ENCODE measurements around the gene ZNF260. TPM values are rescaled to one million over a fixed set of nuclear protein-coding genes. Genes with fewer than 3 reads are reported as not detected.

The ZNF260 gene
- total RNA-seq, result 1 to 10 TPM; 2.3 to 9.0 (median 3.7) TPM
- polyA plus RNA-seq, result 1 to 10 TPM; 1.4 to 2.6 TPM

DNA sequence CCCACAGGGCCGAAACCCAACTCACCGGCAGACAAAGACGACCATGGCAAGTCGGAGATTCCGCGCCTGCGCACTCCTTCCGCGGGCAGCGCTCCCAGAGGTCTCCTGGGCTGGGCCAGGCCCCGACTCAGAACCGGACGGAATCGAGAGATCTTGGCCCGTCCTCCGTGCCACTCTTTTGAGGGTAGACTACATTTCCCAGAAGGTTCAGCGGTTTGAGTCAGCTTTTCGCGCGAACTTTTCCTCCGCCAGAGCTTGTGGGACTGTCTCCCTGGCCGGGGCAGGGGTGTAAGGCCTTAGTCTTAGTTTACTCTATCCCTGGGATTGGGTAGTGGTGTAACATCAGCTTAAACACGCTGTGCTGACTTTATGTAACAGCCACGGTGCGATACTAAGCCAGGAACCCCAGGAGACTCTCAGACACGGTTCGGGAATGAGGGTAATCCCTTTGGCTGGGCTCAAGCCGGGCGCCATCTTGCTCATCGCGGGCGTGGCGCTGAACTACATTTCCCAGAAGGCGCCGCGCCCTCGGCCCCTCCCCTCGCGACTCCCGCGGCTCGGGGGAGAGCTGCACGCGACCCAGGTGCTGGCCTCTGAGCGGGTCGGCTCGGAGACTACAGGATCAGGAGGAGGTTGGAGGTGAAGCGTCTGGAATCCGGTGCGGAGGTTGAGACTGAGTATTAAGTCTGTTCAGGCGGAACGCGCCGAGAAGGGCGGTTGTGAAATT lies at the start of gene ZNF260:
Gene ZNF260, minus strand, starts transcription at position 78 of the 727 bp plus-strand sequence. CDS start 13,033 bp downstream, outside the sequence.
- no peaks in the 10 kb centered on the region for H3K27me3 ChIP-seq
- TF ChIP-seq, protein P1, sequence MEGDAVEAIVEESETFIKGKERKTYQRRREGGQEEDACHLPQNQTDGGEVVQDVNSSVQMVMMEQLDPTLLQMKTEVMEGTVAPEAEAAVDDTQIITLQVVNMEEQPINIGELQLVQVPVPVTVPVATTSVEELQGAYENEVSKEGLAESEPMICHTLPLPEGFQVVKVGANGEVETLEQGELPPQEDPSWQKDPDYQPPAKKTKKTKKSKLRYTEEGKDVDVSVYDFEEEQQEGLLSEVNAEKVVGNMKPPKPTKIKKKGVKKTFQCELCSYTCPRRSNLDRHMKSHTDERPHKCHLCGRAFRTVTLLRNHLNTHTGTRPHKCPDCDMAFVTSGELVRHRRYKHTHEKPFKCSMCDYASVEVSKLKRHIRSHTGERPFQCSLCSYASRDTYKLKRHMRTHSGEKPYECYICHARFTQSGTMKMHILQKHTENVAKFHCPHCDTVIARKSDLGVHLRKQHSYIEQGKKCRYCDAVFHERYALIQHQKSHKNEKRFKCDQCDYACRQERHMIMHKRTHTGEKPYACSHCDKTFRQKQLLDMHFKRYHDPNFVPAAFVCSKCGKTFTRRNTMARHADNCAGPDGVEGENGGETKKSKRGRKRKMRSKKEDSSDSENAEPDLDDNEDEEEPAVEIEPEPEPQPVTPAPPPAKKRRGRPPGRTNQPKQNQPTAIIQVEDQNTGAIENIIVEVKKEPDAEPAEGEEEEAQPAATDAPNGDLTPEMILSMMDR (IDR thresholded peaks at IDR 0.05), result no peak
- no peaks in the 10 kb centered on the region for H3K9me3 ChIP-seq
- peaks cover 0 to 13% (median 9%) of the 10 kb centered on the region in 3 donors for H3K4me1 ChIP-seq
- intact Hi-C loops (cut with DNase I), result no loop called here
- H3K27ac ChIP-seq, result peak within 1 kb of the TSS; percentile 25 to 93 (median 82)
- peak; percentile 96 to 98 (median 97) for DNase-seq
- WGBS, 2 donors, result 0% methylated on average over 55 of the region's 55 CpGs
- peak; percentile 96 to 98 (median 97) for ATAC-seq
- peak within 1 kb of the TSS; percentile 48 to 69 (median 57) for H3K4me3 ChIP-seq
- no peaks in the 10 kb centered on the region for H3K36me3 ChIP-seq
- peak; percentile 57 for FAIRE-seq

DNA sequence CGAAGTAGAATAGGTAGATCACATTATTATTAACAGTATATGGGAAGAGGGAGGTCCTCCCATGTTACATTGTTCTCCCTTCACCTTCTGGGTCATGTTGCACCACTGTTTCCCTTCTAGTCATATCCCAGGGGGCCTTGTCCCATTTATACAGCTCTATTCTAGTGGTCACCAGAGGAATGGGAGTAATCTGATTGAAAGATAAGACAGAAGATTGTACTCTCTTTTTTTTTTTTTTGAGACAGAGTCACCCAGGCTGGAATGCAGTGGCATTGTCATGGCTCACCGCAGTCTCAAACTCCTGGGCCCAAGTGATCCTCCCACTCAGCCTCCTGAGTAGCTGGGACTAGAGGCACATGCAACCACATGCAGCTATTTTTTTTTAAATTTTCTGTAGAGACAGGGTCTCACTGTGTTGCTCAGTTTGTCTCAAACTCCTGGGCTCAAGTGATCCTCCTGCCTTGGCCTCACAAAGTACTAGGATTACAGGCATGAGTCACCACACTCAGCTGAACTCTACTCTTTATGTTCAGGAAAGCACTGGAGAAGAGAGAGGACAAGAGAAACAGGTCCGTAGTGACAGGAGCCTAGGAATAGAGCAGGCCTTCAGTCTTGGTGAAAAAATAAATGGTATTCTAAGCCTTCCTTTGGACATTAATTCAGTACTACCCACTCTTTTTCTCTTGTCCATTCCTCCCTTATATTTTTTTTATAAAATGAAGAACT lies 49.4 kb upstream of the ZNF260 start:
- Histone ChIP-seq H3K36me3 (peaks cover 10 to 32% (median 16%) of the 10 kb centered on the region in 3 donors), H3K27ac (no peak overlapping the region), H3K9me3 (no peaks in the 10 kb centered on the region), H3K4me3 (no peak overlapping the region), H3K27me3 (no peaks in the 10 kb centered on the region), H3K4me1 (peaks cover 0 to 9% (median 4%) of the 10 kb centered on the region in 3 donors)
- 96 to 98% methylated on average over 3 of the region's 3 CpGs for WGBS, 2 donors
- DNase-seq (no peak), ATAC-seq (no peak), FAIRE-seq (no peak)
- TF ChIP-seq, protein P1 (IDR thresholded peaks at IDR 0.05), result no peak
- intact Hi-C loops (cut with DNase I), result no loop called here

DNA sequence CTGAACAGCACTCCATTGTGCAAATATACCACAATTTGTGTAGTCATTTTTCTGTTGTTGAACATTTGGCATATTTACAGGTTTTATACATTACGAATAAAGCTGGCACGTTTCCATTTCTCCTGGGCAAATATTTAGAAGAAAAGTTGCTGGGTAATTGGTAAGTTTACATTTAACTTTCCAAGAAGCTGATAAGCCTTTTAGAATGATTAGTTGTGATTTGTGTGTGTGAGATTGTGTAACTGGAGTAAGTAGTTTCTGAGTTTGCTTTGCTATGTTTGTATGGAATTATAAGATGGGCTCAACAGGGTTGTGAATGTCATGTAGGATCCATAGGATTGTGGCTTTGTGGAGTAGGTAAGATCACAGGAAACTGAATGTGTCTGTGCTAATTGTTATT lies 46.7 kb upstream of the ZNF260 start:
- Histone ChIP-seq H3K4me1 (peaks cover 0 to 13% (median 12%) of the 10 kb centered on the region in 3 donors), H3K9me3 (no peaks in the 10 kb centered on the region), H3K27ac (no peak overlapping the region), H3K4me3 (peak overlapping the region in 2 of 4 donors; percentile 70 to 78), H3K36me3 (peaks cover 4 to 19% (median 8%) of the 10 kb centered on the region in 3 donors), H3K27me3 (no peaks in the 10 kb centered on the region)
- DNase-seq, result no peak
- WGBS, 2 donors, result 13 to 14% methylated on average over 2 of the region's 2 CpGs
- intact Hi-C loops (cut with DNase I), result no loop called here
- TF ChIP-seq, protein P1 (IDR thresholded peaks at IDR 0.05), result no peak
- no peak for ATAC-seq
- no peak for FAIRE-seq

DNA sequence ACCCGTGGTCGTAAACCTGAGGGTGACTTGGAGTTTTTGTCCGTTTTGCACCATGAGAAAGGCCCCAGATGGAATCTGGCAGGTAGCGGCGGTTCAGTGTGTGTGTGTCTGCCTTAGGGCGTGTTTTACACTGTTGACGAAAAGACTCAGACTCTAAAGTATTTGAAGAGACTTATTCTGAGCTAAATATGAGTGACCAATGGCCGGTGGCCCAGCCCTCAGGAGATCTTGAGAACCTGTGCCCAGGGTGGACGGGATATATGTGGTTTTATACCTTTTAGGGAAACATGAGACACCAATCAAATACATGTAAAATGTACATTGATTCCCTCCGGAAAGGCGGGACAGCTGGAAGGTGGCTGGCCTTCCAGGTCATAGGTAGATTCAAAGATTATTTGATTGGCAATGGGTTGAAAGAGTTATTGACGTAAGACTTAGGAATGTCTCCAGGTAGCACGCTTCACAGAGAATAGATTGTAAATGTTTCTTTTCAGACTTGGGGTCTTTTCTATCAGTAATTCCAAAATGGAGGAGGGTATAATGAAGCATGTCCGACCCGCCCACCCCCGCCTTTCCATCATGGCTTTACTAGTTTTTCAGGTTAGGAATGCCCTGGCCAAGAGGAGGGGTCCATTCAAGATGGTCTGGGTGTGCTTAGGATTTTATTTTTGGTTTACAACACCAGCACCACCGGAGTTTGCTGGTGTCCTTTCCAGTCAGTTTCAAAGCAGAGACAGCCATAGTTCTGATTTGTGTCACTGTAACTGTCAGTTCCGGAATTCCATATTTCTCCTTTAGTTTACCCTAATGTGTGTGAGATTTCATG lies 46.0 kb upstream of the ZNF260 start:
- Histone ChIP-seq H3K9me3 (no peaks in the 10 kb centered on the region), H3K36me3 (peaks cover 3 to 13% (median 4%) of the 10 kb centered on the region in 3 donors), H3K27ac (peak overlapping the region; percentile 71 to 81 (median 76)), H3K4me3 (peak overlapping the region; percentile 70 to 86 (median 75)), H3K4me1 (peaks cover 0 to 13% (median 12%) of the 10 kb centered on the region in 3 donors), H3K27me3 (no peaks in the 10 kb centered on the region)
- DNase-seq (peak in 1 of 6 donors; percentile 33), FAIRE-seq (no peak), ATAC-seq (peak; percentile 52 to 63 (median 54))
- 10 to 14% methylated on average over 18 of the region's 18 CpGs for WGBS, 2 donors
- TF ChIP-seq, protein P1 (IDR thresholded peaks at IDR 0.05), result no peak
- intact Hi-C loops (cut with DNase I), result no loop called here

All from pancreas (tissue), 10 donors.